HCT116 (cell line): Measurements from ENCODE around the gene CLEC16A. TPM values are rescaled to one million over a fixed set of nuclear protein-coding genes. Genes with fewer than 3 reads are reported as not detected.

Source experiments
- ATAC-seq: fragments of 200-7000 bp; cut with Tn5 transposase; 2 replicates; pipeline ENCODE4 v1.9.1; 2020; ENCODE audit warnings: mild to moderate bottlenecking, moderate library complexity
- BruUV-seq: library from RNA; stranded (reverse); fragments of 400-500 nt; replicated peaks from 2 replicates; lab custom pipeline; 2021; lab: Mats Ljungman, UMichigan
- CTCF ChIA-PET: fragments of 300-600 bp; sonication (Branson Sonifier 250); formaldehyde crosslinking; loops from one replicate; lab custom pipeline; 2021; ENCODE audit warnings: antibody characterized with exemption; lab: Charles Lee
- POLR2A ChIA-PET: fragments of 300-600, 350-600 bp; sonication (Branson Sonifier 250); formaldehyde crosslinking; loops from one replicate; lab custom pipeline; 2021; ENCODE audit warnings: antibody characterized with exemption; lab: Charles Lee
- RAD21 ChIA-PET, 2 experiments: fragments of 300-600 bp; sonication (Branson Sonifier 250); formaldehyde crosslinking; loops; one replicate each; lab custom pipeline; 2023; ENCODE audit warnings: low total read pairs in 2 of 2; ENCODE audit not compliant: uncharacterized antibody in 2 of 2, unreplicated experiment in 2 of 2, low non-redundant PET in 1 of 2; lab: Charles Lee
- DNase-seq: peaks from one replicate; pipeline ENCODE4 v3.0.0-alpha.2; 2010; ENCODE audit warnings: low read depth, low spot score
- H2AFZ ChIP-seq: fragments of 200-600 bp; shearing (Covaris generic), sonication (generic); 2 replicates; pipeline ENCODE4 v1.6.1; 2017; ENCODE audit warnings: low read depth, mixed run types, mixed read lengths, antibody characterized with exemption, low read length; ENCODE audit not compliant: poor library complexity, severe bottlenecking
- H3K27ac ChIP-seq: 2 replicates; pipeline ENCODE4 v1.5.1; 2012; ENCODE audit warnings: low read depth, low read length
- H3K27me3 ChIP-seq: fragments of 200-600 bp; sonication (generic); 2 replicates; pipeline ENCODE4 v1.6.1; 2016; ENCODE audit warnings: mixed run types, low read length, mixed read lengths; ENCODE audit not compliant: insufficient read depth
- H3K36me3 ChIP-seq, 2 experiments: fragments of 200-500 bp in 1 of 2; fragments of 200-600 bp in 1 of 2; sonication (Bioruptor generic) in 1 of 2; sonication (generic) in 1 of 2; 2 replicates each; pipeline versions ENCODE4 v1.5.1 to v1.6.1; 2014 to 2016; ENCODE audit warnings: low read length in 2 of 2, inconsistent platforms in 1 of 2, mixed read lengths in 1 of 2, mixed run types in 1 of 2; ENCODE audit not compliant: insufficient read depth in 2 of 2, control insufficient read depth in 1 of 2
- H3K4me1 ChIP-seq, 2 experiments: fragments of 200-600 bp in 1 of 2; sonication (generic) in 1 of 2; 2 replicates each; pipeline versions ENCODE4 v1.5.1 to v1.6.1; 2012 to 2017; ENCODE audit warnings: low read length in 2 of 2, inconsistent platforms in 1 of 2, mild to moderate bottlenecking in 1 of 2, mixed read lengths in 1 of 2, mixed run types in 1 of 2, moderate library complexity in 1 of 2; ENCODE audit not compliant: insufficient read depth in 2 of 2, control insufficient read depth in 1 of 2
- H3K4me2 ChIP-seq: fragments of 200-600 bp; sonication (generic); 2 replicates; pipeline ENCODE4 v1.6.1; 2017; ENCODE audit warnings: mixed run types, low read length, mixed read lengths
- H3K4me3 ChIP-seq, 2 experiments: fragments of 200-600 bp in 1 of 2; sonication (generic) in 1 of 2; replicated peaks in 1 of 2; 2 replicates each; pipeline ENCODE4 v1.5.1; 2011 to 2016; ENCODE audit warnings: low read length in 2 of 2, control low read depth in 1 of 2, low read depth in 1 of 2, mild to moderate bottlenecking in 1 of 2, mixed read lengths in 1 of 2, mixed run types in 1 of 2
- H3K79me2 ChIP-seq: fragments of 200-600 bp; sonication (generic); 2 replicates; pipeline ENCODE4 v1.6.1; 2017; ENCODE audit warnings: mild to moderate bottlenecking, mixed run types, low read length, moderate library complexity, mixed read lengths; ENCODE audit not compliant: insufficient read depth
- H3K9ac ChIP-seq: fragments of 200-600 bp; sonication (generic); 2 replicates; pipeline ENCODE4 v1.6.1; 2016; ENCODE audit warnings: low read length, mixed read lengths
- H3K9me2 ChIP-seq: fragments of 200-600 bp; sonication (generic), shearing (Covaris generic); 2 replicates; pipeline ENCODE4 v1.6.1; 2017; ENCODE audit warnings: mixed run types, mild to moderate bottlenecking, moderate library complexity; ENCODE audit not compliant: insufficient read depth
- H3K9me3 ChIP-seq, 2 experiments: fragments of 200-500 bp in 1 of 2; fragments of 200-600 bp in 1 of 2; sonication (Bioruptor generic) in 1 of 2; sonication (generic) in 1 of 2; 2 replicates each; pipeline ENCODE4 v1.6.1; 2014 to 2017; ENCODE audit warnings: low read length in 2 of 2, mixed read lengths in 2 of 2, inconsistent platforms in 1 of 2, low read depth in 1 of 2, mild to moderate bottlenecking in 1 of 2, mixed run types in 1 of 2, moderate library complexity in 1 of 2; ENCODE audit not compliant: control insufficient read depth in 1 of 2, insufficient read depth in 1 of 2
- H4K20me1 ChIP-seq: fragments of 200-600 bp; sonication (generic), shearing (Covaris generic); 2 replicates; pipeline ENCODE4 v1.6.1; 2017; ENCODE audit warnings: mixed run types, mild to moderate bottlenecking, moderate library complexity; ENCODE audit not compliant: insufficient read depth
- ATF3 ChIP-seq: IDR thresholded peaks from 2 replicates; pipeline ENCODE4 v1.6.1; 2012
- CBX3 ChIP-seq: IDR thresholded peaks from 2 replicates; pipeline ENCODE4 v1.6.1; 2012; ENCODE audit warnings: low read depth
- CEBPB ChIP-seq: IDR thresholded peaks from 2 replicates; pipeline ENCODE4 v1.6.1; 2012; ENCODE audit warnings: low read depth
- EGR1 ChIP-seq: IDR thresholded peaks from 2 replicates; pipeline ENCODE4 v1.6.1; 2012; ENCODE audit warnings: low read depth
- ELF1 ChIP-seq: IDR thresholded peaks from 2 replicates; pipeline ENCODE4 v1.6.1; 2012; ENCODE audit warnings: low read depth, borderline replicate concordance
- EZH2 ChIP-seq: fragments of 200-600 bp; sonication (generic); IDR thresholded peaks from 2 replicates; pipeline ENCODE4 v1.6.1; 2017; ENCODE audit warnings: antibody characterized with exemption, mixed run types
- FOSL1 ChIP-seq: IDR thresholded peaks from 2 replicates; pipeline ENCODE4 v1.6.1; 2012; ENCODE audit warnings: low read depth
- JUND ChIP-seq: IDR thresholded peaks from 2 replicates; pipeline ENCODE4 v1.6.1; 2012
- MAX ChIP-seq: IDR thresholded peaks from 2 replicates; pipeline ENCODE4 v1.6.1; 2012
- POLR2AphosphoS5 ChIP-seq: IDR thresholded peaks from 2 replicates; pipeline ENCODE4 v1.6.1; 2011; ENCODE audit warnings: mild to moderate bottlenecking, low read depth, low read length, moderate library complexity
- SP1 ChIP-seq: IDR thresholded peaks from 2 replicates; pipeline ENCODE4 v1.6.1; 2012; ENCODE audit warnings: low read depth
- TCF7L2 ChIP-seq: IDR thresholded peaks from 2 replicates; pipeline ENCODE4 v1.7.0; 2011; ENCODE audit warnings: borderline replicate concordance, inconsistent platforms; ENCODE audit not compliant: insufficient read depth, insufficient read length; ENCODE audit errors: extremely low read depth
- ZNF274 ChIP-seq: fragments of 200-500 bp; sonication (Bioruptor generic); IDR thresholded peaks from 2 replicates; pipeline ENCODE4 v1.6.1; 2014; ENCODE audit warnings: mild to moderate bottlenecking, low read depth, low read length, inconsistent platforms
- intact Hi-C: fragments of 100-400 bp; cut with micrococcal nuclease; formaldehyde crosslinking; loops from 2 replicates; pipeline ENCODE4 v1.10.0; 2022
- total RNA-seq: library from RNA; stranded (reverse); gene quantifications from one replicate; pipeline ENCODE4 v1.2.1, GENCODE V29; 2021; ENCODE audit not compliant: unreplicated experiment

Gene CLEC16A
- total RNA-seq, 1 experiment from 2014 or later = 18.0 TPM

GRCh38 chr16:11016524-11016988 lies 72.2 kb downstream of the CLEC16A start (continued):
- TF ChIP-seq EZH2 = no peak
- no peak for TF ChIP-seq CEBPB
- TF ChIP-seq POLR2AphosphoS5 = no peak

GRCh38 chr16:11016993-11017392 lies 72.6 kb downstream of the CLEC16A start:
- Histone ChIP-seq H3K9me3 (no peaks in the 10 kb centered on the region), H3K4me1 (peaks cover 20 to 21% of the 10 kb centered on the region in 2 experiments), H3K9me2 (no peaks in the 10 kb centered on the region), H3K9ac (peak overlapping the region; percentile 29), H3K4me3 (peak overlapping the region in 1 of 2 experiments; percentile 35; a peak in 2 of 4 replicates), H3K36me3 (no peaks in the 10 kb centered on the region), H3K27me3 (no peaks in the 10 kb centered on the region), H3K27ac (no peak overlapping the region), H3K79me2 (no peaks in the 10 kb centered on the region), H2AFZ (no peak overlapping the region), H3K4me2 (peak overlapping the region; percentile 78), H4K20me1 (no peaks in the 10 kb centered on the region)
- peak; percentile 87 for ATAC-seq
- ChIA-PET CTCF (no interaction called here), RAD21 (no interaction called here), POLR2A (no interaction called here)
- BruUV-seq = no TSS peak
- intact Hi-C loops = no loop called here
- TF ChIP-seq EGR1 (no peak), CBX3 (peak; percentile 31; the same call in 1 of the 2 replicates), ZNF274 (no peak), FOSL1 (0 out of 2 replicates have a peak, but pooled peaks have one; percentile 30), JUND (no peak), SP1 (no peak), MAX (peak; percentile 54; the same call in 1 of the 2 replicates), ATF3 (no peak), TCF7L2 (peak; percentile 53), POLR2AphosphoS5 (peak; percentile 33; the same call in 1 of the 2 replicates), ELF1 (no peak)
- TF ChIP-seq, all 23 proteins: peak for 5
- peak; percentile 32 for DNase-seq
